Rectal smooth muscle tissue (tissue), 1 donor: ENCODE measurements around the gene SMAD3.

Experiments
- H3K27ac ChIP-seq: one replicate; pipeline ENCODE4 v1.7.0; 2013; ENCODE audit warnings: low read depth, low read length, inconsistent platforms
- H3K27me3 ChIP-seq: one replicate; pipeline ENCODE4 v1.7.0; 2013; ENCODE audit warnings: low read length; ENCODE audit not compliant: control insufficient read depth, insufficient read depth
- H3K36me3 ChIP-seq: one replicate; pipeline ENCODE4 v1.7.0; 2013; ENCODE audit warnings: low read length; ENCODE audit not compliant: control insufficient read depth, insufficient read depth
- H3K4me1 ChIP-seq: one replicate; pipeline ENCODE4 v1.7.0; 2013; ENCODE audit warnings: low read length; ENCODE audit not compliant: control insufficient read depth, insufficient read depth
- H3K4me3 ChIP-seq: one replicate; pipeline ENCODE4 v1.7.0; 2013; ENCODE audit warnings: low read length
- H3K9ac ChIP-seq: one replicate; pipeline ENCODE4 v1.7.0; 2013; ENCODE audit warnings: low read length

SMAD3 gene

GRCh38 chr15:67183443-67184169 lies 118.2 kb downstream of the SMAD3 start:
- Histone ChIP-seq H3K4me3 (no peak overlapping the region), H3K4me1 (peaks cover 31% of the 10 kb centered on the region), H3K27ac (no peak overlapping the region), H3K36me3 (peaks cover 17% of the 10 kb centered on the region), H3K9ac (no peak overlapping the region), H3K27me3 (no peaks in the 10 kb centered on the region)

- H3K36me3 ChIP-seq = peaks cover 17% of the 10 kb centered on the region
- H3K4me1 ChIP-seq = peaks cover 36% of the 10 kb centered on the region
- no peak overlapping the region for H3K4me3 ChIP-seq
- H3K9ac ChIP-seq = no peak overlapping the region
- H3K27me3 ChIP-seq = no peaks in the 10 kb centered on the region
- H3K27ac ChIP-seq = no peak overlapping the region
These were observed 119.0 kb downstream of the SMAD3 start for GRCh38 chr15:67184208-67184925.

- peaks cover 20% of the 10 kb centered on the region for H3K36me3 ChIP-seq
These were observed 119.6 kb downstream of the SMAD3 start for GRCh38 chr15:67185051-67185450.

GRCh38 chr15:67185621-67186225 lies 120.3 kb downstream of the SMAD3 start:
- H3K4me1 ChIP-seq = peaks cover 38% of the 10 kb centered on the region
- H3K9ac ChIP-seq = no peak overlapping the region
- no peak overlapping the region for H3K4me3 ChIP-seq
- H3K27ac ChIP-seq = peak overlapping the region; percentile 64
- H3K36me3 ChIP-seq = peaks cover 20% of the 10 kb centered on the region
- H3K27me3 ChIP-seq = no peaks in the 10 kb centered on the region

More at GRCh38 chr15:67185051-67185450, 119.6 kb downstream of the SMAD3 start:
- Histone ChIP-seq H3K9ac (no peak overlapping the region), H3K27ac (no peak overlapping the region), H3K4me1 (peaks cover 38% of the 10 kb centered on the region), H3K27me3 (no peaks in the 10 kb centered on the region), H3K4me3 (no peak overlapping the region)

- peaks cover 38% of the 10 kb centered on the region for H3K4me1 ChIP-seq
- no peak overlapping the region for H3K4me3 ChIP-seq
- peak overlapping the region; percentile 64 for H3K27ac ChIP-seq
- peaks cover 20% of the 10 kb centered on the region for H3K36me3 ChIP-seq
- no peak overlapping the region for H3K9ac ChIP-seq
- H3K27me3 ChIP-seq = no peaks in the 10 kb centered on the region
These were observed 120.8 kb downstream of the SMAD3 start for GRCh38 chr15:67186226-67186649.

GRCh38 chr15:67186688-67187087 lies 121.3 kb downstream of the SMAD3 start:
- Histone ChIP-seq H3K9ac (no peak overlapping the region), H3K4me1 (peaks cover 38% of the 10 kb centered on the region), H3K4me3 (no peak overlapping the region), H3K27ac (peak overlapping the region; percentile 64), H3K36me3 (peaks cover 20% of the 10 kb centered on the region), H3K27me3 (no peaks in the 10 kb centered on the region)

- H3K4me1 ChIP-seq = peaks cover 38% of the 10 kb centered on the region
- peak overlapping the region; percentile 40 for H3K27ac ChIP-seq
- H3K36me3 ChIP-seq = peaks cover 25% of the 10 kb centered on the region
These were observed 122.0 kb downstream of the SMAD3 start for GRCh38 chr15:67187351-67187854.

GRCh38 chr15:67188551-67189218 lies 123.3 kb downstream of the SMAD3 start:
- no peak overlapping the region for H3K4me3 ChIP-seq
- peaks cover 27% of the 10 kb centered on the region for H3K36me3 ChIP-seq
- H3K27ac ChIP-seq = peak overlapping the region; percentile 84
- no peaks in the 10 kb centered on the region for H3K27me3 ChIP-seq
- H3K9ac ChIP-seq = no peak overlapping the region
- H3K4me1 ChIP-seq = peaks cover 46% of the 10 kb centered on the region

More at GRCh38 chr15:67187351-67187854, 122.0 kb downstream of the SMAD3 start:
- H3K9ac ChIP-seq = no peak overlapping the region
- H3K27me3 ChIP-seq = no peaks in the 10 kb centered on the region
- H3K4me3 ChIP-seq = no peak overlapping the region

GRCh38 chr15:67189326-67190051 lies 124.1 kb downstream of the SMAD3 start:
- peak overlapping the region; percentile 84 for H3K27ac ChIP-seq
- H3K4me1 ChIP-seq = peaks cover 51% of the 10 kb centered on the region
- H3K9ac ChIP-seq = no peak overlapping the region
- H3K27me3 ChIP-seq = no peaks in the 10 kb centered on the region
- peaks cover 27% of the 10 kb centered on the region for H3K36me3 ChIP-seq
- no peak overlapping the region for H3K4me3 ChIP-seq

GRCh38 chr15:67190326-67190725 lies 124.9 kb downstream of the SMAD3 start:
- H3K9ac ChIP-seq = no peak overlapping the region
- peaks cover 51% of the 10 kb centered on the region for H3K4me1 ChIP-seq
- peak overlapping the region; percentile 58 for H3K27ac ChIP-seq
- H3K4me3 ChIP-seq = no peak overlapping the region
- H3K27me3 ChIP-seq = no peaks in the 10 kb centered on the region
- H3K36me3 ChIP-seq = peaks cover 20% of the 10 kb centered on the region

GRCh38 chr15:67190813-67191212 lies 125.4 kb downstream of the SMAD3 start:
- Histone ChIP-seq H3K27ac (peak overlapping the region; percentile 58), H3K27me3 (no peaks in the 10 kb centered on the region), H3K36me3 (peaks cover 16% of the 10 kb centered on the region), H3K9ac (no peak overlapping the region), H3K4me1 (peaks cover 47% of the 10 kb centered on the region), H3K4me3 (no peak overlapping the region)
